Measurements from ENCODE around the gene ATP5F1D. TPM values are rescaled to one million over a fixed set of nuclear protein-coding genes. Genes with fewer than 3 reads are reported as not detected.

Gene ATP5F1D
- total RNA-seq, 1 donor from 2014 or later: 167 TPM

DNA sequence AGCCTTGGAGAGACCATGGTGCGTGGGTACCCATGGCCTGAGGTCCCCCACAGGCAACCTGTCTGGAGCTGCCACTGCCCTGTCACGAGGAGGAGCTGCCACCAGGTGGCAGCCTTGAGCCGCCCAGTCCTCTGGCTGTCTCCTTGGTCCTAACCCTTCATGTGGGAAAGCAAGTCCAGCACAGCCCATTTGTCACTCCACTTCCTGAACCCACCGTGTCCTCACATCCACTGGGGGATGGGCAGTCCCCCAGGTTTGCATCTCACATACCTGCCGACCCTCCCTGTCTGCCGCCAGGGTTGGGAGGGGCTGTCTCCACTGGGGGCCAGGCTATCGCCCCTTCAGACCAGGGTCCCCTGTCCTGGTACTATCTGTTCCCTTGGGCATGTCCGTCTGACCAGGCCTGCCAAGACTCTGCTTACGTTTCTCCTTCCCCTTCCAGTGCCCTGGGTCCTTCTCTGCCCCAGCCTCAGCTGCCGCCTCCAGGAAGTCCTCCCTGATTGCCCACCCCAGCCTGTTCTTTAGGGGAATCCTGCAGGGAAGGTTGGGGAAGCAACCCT lies 38.3 kb downstream of the ATP5F1D start:
- Mint-ChIP-seq H3K4me1 (ENCODE audit: unreplicated experiment) (peaks cover 13% of the 10 kb centered on the region), H3K27ac (ENCODE audit: unreplicated experiment) (no peak overlapping the region), H3K36me3 (ENCODE audit: unreplicated experiment) (peaks cover 4% of the 10 kb centered on the region), H3K4me3 (ENCODE audit: unreplicated experiment) (peak overlapping the region; percentile 33), H3K27me3 (ENCODE audit: unreplicated experiment) (peaks cover 8% of the 10 kb centered on the region), H3K9me3 (ENCODE audit: unreplicated experiment) (no peaks in the 10 kb centered on the region)
- TF ChIP-seq, protein P1, sequence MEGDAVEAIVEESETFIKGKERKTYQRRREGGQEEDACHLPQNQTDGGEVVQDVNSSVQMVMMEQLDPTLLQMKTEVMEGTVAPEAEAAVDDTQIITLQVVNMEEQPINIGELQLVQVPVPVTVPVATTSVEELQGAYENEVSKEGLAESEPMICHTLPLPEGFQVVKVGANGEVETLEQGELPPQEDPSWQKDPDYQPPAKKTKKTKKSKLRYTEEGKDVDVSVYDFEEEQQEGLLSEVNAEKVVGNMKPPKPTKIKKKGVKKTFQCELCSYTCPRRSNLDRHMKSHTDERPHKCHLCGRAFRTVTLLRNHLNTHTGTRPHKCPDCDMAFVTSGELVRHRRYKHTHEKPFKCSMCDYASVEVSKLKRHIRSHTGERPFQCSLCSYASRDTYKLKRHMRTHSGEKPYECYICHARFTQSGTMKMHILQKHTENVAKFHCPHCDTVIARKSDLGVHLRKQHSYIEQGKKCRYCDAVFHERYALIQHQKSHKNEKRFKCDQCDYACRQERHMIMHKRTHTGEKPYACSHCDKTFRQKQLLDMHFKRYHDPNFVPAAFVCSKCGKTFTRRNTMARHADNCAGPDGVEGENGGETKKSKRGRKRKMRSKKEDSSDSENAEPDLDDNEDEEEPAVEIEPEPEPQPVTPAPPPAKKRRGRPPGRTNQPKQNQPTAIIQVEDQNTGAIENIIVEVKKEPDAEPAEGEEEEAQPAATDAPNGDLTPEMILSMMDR (IDR thresholded peaks at IDR 0.05): peak; percentile 97
- DNase-seq (ENCODE audit: extremely low spot score, unreplicated experiment): peak; percentile 96

DNA sequence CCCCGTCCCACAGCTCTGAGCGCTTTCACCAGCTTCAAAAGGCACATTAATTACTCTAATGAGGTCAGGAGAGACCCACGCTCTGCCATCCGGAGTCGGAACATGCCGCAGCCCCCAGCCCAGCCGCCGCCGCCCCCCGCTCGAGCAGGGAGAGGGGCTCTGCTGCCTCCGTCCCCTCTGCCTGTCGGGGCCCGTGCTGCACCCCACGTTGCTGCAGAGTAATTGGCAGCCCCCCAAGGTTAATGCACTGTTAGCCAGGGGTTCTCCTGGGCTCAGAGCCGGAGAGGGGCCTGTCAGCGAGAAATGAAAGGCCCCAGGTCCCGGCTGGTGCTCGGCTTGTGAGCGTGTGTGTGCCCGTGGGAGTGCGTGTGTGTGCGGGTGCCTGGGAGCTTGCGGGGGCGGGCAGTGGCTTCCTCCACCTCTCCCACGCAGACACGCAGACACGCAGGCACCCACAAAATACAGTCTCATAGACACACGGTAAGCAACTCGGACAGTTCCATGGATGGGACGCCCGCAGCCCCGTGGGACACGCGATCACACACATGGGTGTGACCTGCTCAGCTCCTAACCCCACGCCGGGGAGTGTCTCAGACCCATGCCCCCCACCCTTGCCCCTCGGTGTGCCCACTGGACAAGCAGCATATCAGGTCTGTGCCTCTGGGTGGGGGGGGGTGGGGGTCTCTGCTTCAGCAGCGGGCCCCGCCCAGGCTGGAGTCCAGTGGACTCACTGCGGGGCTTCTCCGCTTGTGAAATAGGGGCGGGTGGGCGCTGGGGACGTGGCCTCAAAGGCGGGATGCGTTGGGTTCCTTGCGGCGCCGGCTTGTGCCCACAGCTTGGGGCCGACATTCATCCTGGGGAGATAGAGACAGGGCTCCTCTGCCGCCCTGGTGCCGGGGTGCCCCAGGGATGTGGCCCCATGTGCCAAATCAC lies 39.4 kb downstream of the ATP5F1D start:
- Mint-ChIP-seq H3K27me3 (ENCODE audit: unreplicated experiment) (peaks cover 9% of the 10 kb centered on the region), H3K4me1 (ENCODE audit: unreplicated experiment) (peaks cover 15% of the 10 kb centered on the region), H3K9me3 (ENCODE audit: unreplicated experiment) (no peaks in the 10 kb centered on the region), H3K4me3 (ENCODE audit: unreplicated experiment) (no peak overlapping the region), H3K36me3 (ENCODE audit: unreplicated experiment) (peaks cover 4% of the 10 kb centered on the region), H3K27ac (ENCODE audit: unreplicated experiment) (no peak overlapping the region)
- no peak for DNase-seq (ENCODE audit: extremely low spot score, unreplicated experiment)
- TF ChIP-seq, protein P1 (IDR thresholded peaks at IDR 0.05): no peak

DNA sequence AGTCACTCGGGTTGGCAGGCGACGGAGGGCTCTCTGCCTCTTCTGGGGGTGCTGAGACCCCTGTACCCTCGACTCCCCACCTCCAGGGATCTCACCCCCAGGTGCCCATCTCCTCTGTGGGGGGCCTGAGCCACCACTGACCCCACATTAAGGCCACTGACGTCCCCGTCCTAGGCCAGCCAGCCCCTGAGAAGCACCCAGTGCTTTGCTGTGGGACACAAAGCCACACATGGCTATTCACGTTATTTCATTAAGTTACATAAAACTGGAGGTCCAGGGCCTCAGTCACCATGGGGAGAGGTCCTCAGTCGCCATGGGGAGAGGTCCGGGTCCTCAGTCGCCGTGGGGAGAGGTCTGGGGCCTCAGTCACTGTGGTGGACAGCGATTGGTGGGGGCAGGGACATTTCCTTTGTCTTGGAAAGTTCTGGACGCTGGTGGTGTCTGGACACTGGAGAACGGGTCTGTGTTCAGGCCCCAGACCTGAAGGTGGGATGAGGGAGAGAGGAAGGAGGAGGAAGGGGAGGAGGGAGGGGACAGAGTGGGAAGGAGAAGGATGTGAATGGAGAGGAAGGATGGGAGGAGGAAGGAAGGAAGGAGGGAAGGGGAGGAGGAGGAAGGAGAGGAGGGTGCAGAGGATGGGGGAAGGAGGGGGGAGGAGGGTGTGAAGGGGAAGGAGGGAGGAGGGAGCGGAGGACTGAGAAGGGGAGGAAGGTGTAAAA lies 40.2 kb downstream of the ATP5F1D start:
- Mint-ChIP-seq H3K4me1 (ENCODE audit: unreplicated experiment) (peaks cover 14% of the 10 kb centered on the region), H3K27me3 (ENCODE audit: unreplicated experiment) (peaks cover 11% of the 10 kb centered on the region), H3K4me3 (ENCODE audit: unreplicated experiment) (no peak overlapping the region), H3K27ac (ENCODE audit: unreplicated experiment) (no peak overlapping the region), H3K36me3 (ENCODE audit: unreplicated experiment) (peaks cover 4% of the 10 kb centered on the region), H3K9me3 (ENCODE audit: unreplicated experiment) (no peaks in the 10 kb centered on the region)
- DNase-seq (ENCODE audit: extremely low spot score, unreplicated experiment): no peak
- TF ChIP-seq, protein P1 (IDR thresholded peaks at IDR 0.05): no peak

DNA sequence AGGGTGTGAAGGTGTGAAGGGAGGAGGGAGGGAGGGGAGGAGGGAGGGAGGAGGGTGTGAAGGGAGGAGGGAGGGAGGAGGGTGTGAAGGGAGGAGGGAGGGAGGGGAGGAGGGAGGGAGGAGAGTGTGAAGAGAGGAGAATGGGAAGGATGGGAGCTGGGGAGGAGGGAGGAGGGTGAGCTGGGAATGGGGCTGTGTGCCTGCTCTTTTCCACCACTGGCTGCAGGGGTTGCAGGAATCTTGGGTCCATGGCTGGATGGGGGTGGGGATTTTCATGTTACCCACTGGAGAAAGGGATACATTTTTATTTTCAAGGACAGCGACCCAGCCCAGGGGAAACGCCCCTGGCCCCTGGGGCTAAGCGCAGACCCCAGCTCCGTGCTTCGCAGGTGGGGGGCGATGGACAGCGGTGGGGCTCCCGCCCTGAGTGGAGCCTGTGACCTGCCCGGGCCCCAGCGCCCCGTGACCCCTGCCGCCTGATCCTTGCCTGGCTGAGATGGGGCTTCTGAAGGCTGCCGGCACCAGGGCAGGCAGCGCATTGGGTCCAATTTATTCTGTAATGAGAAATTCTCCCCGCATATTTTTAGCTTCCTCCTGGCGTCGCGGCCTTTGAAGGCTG lies 41.1 kb downstream of the ATP5F1D start:
- peaks cover 4% of the 10 kb centered on the region for H3K36me3 Mint-ChIP-seq (ENCODE audit: unreplicated experiment)

More for the DNA sequence above, 41.1 kb downstream of the ATP5F1D start:
- TF ChIP-seq, protein P1 (IDR thresholded peaks at IDR 0.05): no peak
- no peak for DNase-seq (ENCODE audit: extremely low spot score, unreplicated experiment)
- Mint-ChIP-seq H3K4me3 (ENCODE audit: unreplicated experiment) (no peak overlapping the region), H3K27me3 (ENCODE audit: unreplicated experiment) (peaks cover 11% of the 10 kb centered on the region), H3K27ac (ENCODE audit: unreplicated experiment) (no peak overlapping the region), H3K4me1 (ENCODE audit: unreplicated experiment) (peaks cover 14% of the 10 kb centered on the region), H3K9me3 (ENCODE audit: unreplicated experiment) (no peaks in the 10 kb centered on the region)
